ENCODE data around the gene ERC2.
"Not testable (repeated sequence)": the region's sequence is repeated elsewhere in the genome, so short reads cannot be mapped to it uniquely, and the experiment has no call there.

GRCh38 chr3:55831876-55832275, 636.4 kb downstream of the ERC2 start:
- TF ChIP-seq CTCF (IDR thresholded peaks at IDR 0.05; ENCODE audit: insufficient read depth, low read depth, low read length); EZH2 (IDR thresholded peaks at IDR 0.05; ENCODE audit: insufficient read depth, low read length): not testable (repeated sequence)

Measured in astrocyte (in vitro differentiated cells and primary cell).